IMR-90 (cell line): ENCODE results near the gene KIF1A. TPM values are rescaled to one million over a fixed set of nuclear protein-coding genes. Genes with fewer than 3 reads are reported as not detected.
"Not testable (repeated sequence)": the region's sequence is repeated elsewhere in the genome, so short reads cannot be mapped to it uniquely, and the experiment has no call there.

ENCODE experiments used
- ATAC-seq: fragments of 200-7000 bp; cut with Tn5 transposase; 2 replicates; pipeline ENCODE4 v1.9.1; 2020; ENCODE audit warnings: low read depth, mild to moderate bottlenecking, moderate library complexity
- BruUV-seq: library from RNA; stranded (reverse); fragments of 400-500 nt; replicated peaks from 2 replicates; lab custom pipeline; 2021; lab: Mats Ljungman, UMichigan
- CTCF ChIA-PET: fragments of 300-600 bp; formaldehyde crosslinking; extraction: SDS; loops from one replicate; lab custom pipeline; 2021; ENCODE audit warnings: antibody characterized with exemption; lab: Yijun Ruan, JAX
- POLR2A ChIA-PET: fragments of 300-600 bp; sonication (Branson Sonifier 250); formaldehyde crosslinking; loops from one replicate; lab custom pipeline; 2022; ENCODE audit warnings: antibody characterized with exemption; ENCODE audit not compliant: unreplicated experiment; lab: Charles Lee
- DNase-seq: peaks from one replicate; pipeline ENCODE4 v3.0.0; 2013
- H2AFZ ChIP-seq: replicated peaks from 2 replicates; pipeline ENCODE3; 2013; ENCODE audit warnings: low read length, mild to moderate bottlenecking; ENCODE audit not compliant: poor library complexity
- H2AK5ac ChIP-seq: 2 replicates; pipeline ENCODE4 v1.6.1; 2013; ENCODE audit warnings: low read depth, low read length, inconsistent platforms
- H2AK9ac ChIP-seq: replicated peaks from 2 replicates; pipeline ENCODE3; 2013; ENCODE audit warnings: mild to moderate bottlenecking, low read depth, low read length, moderate library complexity; ENCODE audit not compliant: poor library complexity
- H2BK120ac ChIP-seq: 2 replicates; pipeline ENCODE4 v1.6.1; 2013; ENCODE audit warnings: low read depth, low read length, inconsistent platforms
- H2BK15ac ChIP-seq: 3 replicates; pipeline ENCODE4 v1.6.1; 2013; ENCODE audit warnings: low read depth, low read length, inconsistent platforms
- H2BK20ac ChIP-seq: 2 replicates; pipeline ENCODE4 v1.6.1; 2013; ENCODE audit warnings: low read depth, mild to moderate bottlenecking, inconsistent platforms, low read length, moderate library complexity
- H2BK5ac ChIP-seq: 2 replicates; pipeline ENCODE4 v1.6.1; 2013; ENCODE audit warnings: mild to moderate bottlenecking, low read depth, low read length, inconsistent platforms; ENCODE audit not compliant: poor library complexity, severe bottlenecking
- H3K14ac ChIP-seq: replicated peaks from 2 replicates; pipeline ENCODE4 v1.6.1; 2013; ENCODE audit warnings: low read depth, low read length, inconsistent platforms
- H3K18ac ChIP-seq: 2 replicates; pipeline ENCODE4 v1.6.1; 2013; ENCODE audit warnings: low read depth, low read length, control low read depth
- H3K23ac ChIP-seq: 2 replicates; pipeline ENCODE4 v1.6.1; 2013; ENCODE audit warnings: low read depth, low read length, inconsistent platforms
- H3K27ac ChIP-seq: 2 replicates; pipeline ENCODE4 v1.5.1; 2013; ENCODE audit warnings: mild to moderate bottlenecking, control low read depth, low read length; ENCODE audit not compliant: insufficient read depth
- H3K27me3 ChIP-seq: 2 replicates; pipeline ENCODE4 v1.6.1; 2013; ENCODE audit warnings: low read length; ENCODE audit not compliant: control insufficient read depth, insufficient read depth
- H3K36me3 ChIP-seq: 2 replicates; pipeline ENCODE4 v1.6.1; 2013; ENCODE audit warnings: low read length, mixed read lengths; ENCODE audit not compliant: control insufficient read depth, insufficient read depth
- H3K4ac ChIP-seq: 2 replicates; pipeline ENCODE4 v1.6.1; 2013; ENCODE audit warnings: low read depth, low read length, inconsistent platforms
- H3K4me1 ChIP-seq: 2 replicates; pipeline ENCODE4 v1.6.1; 2013; ENCODE audit warnings: low read length, mixed read lengths; ENCODE audit not compliant: control insufficient read depth, insufficient read depth
- H3K4me2 ChIP-seq: 2 replicates; pipeline ENCODE4 v1.6.1; 2013; ENCODE audit warnings: low read depth, mild to moderate bottlenecking, control low read depth, low read length, moderate library complexity
- H3K4me3 ChIP-seq: 2 replicates; pipeline ENCODE4 v1.5.1; 2013; ENCODE audit warnings: low read depth, mild to moderate bottlenecking, control low read depth, low read length, moderate library complexity; ENCODE audit not compliant: insufficient read depth
- H3K56ac ChIP-seq: 2 replicates; pipeline ENCODE4 v1.6.1; 2013; ENCODE audit warnings: low read length, inconsistent platforms; ENCODE audit not compliant: insufficient read depth; ENCODE audit errors: extremely low read depth
- H3K79me1 ChIP-seq, 2 experiments: 2 replicates each; pipeline ENCODE4 v1.6.1; 2013; ENCODE audit warnings: low read length in 2 of 2, inconsistent platforms in 1 of 2, low read depth in 1 of 2
- H3K9ac ChIP-seq: 2 replicates; pipeline ENCODE4 v1.6.1; 2013; ENCODE audit warnings: low read depth, low read length, control low read depth
- H3K9me1 ChIP-seq: 2 replicates; pipeline ENCODE4 v1.6.1; 2013; ENCODE audit warnings: low read length, inconsistent platforms; ENCODE audit not compliant: insufficient read depth
- H3K9me3 ChIP-seq: 2 replicates; pipeline ENCODE4 v1.6.1; 2013; ENCODE audit warnings: low read length; ENCODE audit not compliant: control insufficient read depth, insufficient read depth
- H4K20me1 ChIP-seq: 2 replicates; pipeline ENCODE4 v1.6.1; 2013; ENCODE audit warnings: low read length, inconsistent platforms; ENCODE audit not compliant: insufficient read depth
- H4K5ac ChIP-seq: 2 replicates; pipeline ENCODE4 v1.6.1; 2013; ENCODE audit warnings: mild to moderate bottlenecking, low read depth, low read length, control low read depth
- H4K8ac ChIP-seq, 2 experiments: 2 replicates each; pipeline ENCODE4 v1.6.1; 2013; ENCODE audit warnings: low read depth in 2 of 2, low read length in 2 of 2, control low read depth in 1 of 2, inconsistent platforms in 1 of 2
- H4K91ac ChIP-seq: 2 replicates; pipeline ENCODE4 v1.6.1; 2013; ENCODE audit warnings: low read depth, low read length, inconsistent platforms; ENCODE audit not compliant: insufficient read depth
- WGBS, 2 experiments: methylation state at CpG; one replicate each; pipeline versions ENCODE4 v1.1.5 to v1.1.7; 2013; ENCODE audit warnings: missing lambda C conversion rate in 2 of 2; ENCODE audit not compliant: insufficient read length in 1 of 2; ENCODE audit errors: extremely low coverage in 2 of 2; 5-methylcytosine and 5-hydroxymethylcytosine counted together
- dilution Hi-C: fragments of 300-500 bp; cut with HindIII; formaldehyde crosslinking; loops from one replicate; pipeline ENCODE4 v1.14.3; 2018; ENCODE audit warnings: low sequenced_read_pairs; ENCODE audit not compliant: unreplicated experiment
- in situ Hi-C: fragments of 300-500 bp; cut with MboI; formaldehyde crosslinking; loops from 3 replicates; pipeline ENCODE4 v1.14.3; 2019; ENCODE audit warnings: low sequenced_read_pairs, inconsistent platforms, mixed read lengths
- intact Hi-C: fragments of 100-400 bp; cut with micrococcal nuclease; formaldehyde crosslinking; loops from 2 replicates; pipeline ENCODE4 v1.10.0; 2022
- polyA plus RNA-seq, 3 experiments: library from polyadenylated mRNA; depleted of rRNA; stranded (reverse); fragments of >200 nt; gene quantifications; 2 replicates each; pipeline ENCODE4 v1.2.3, GENCODE V29; 2012; ENCODE audit warnings: low replicate concordance in 1 of 3
- total RNA-seq: library from RNA; depleted of rRNA; stranded (reverse); fragments of >200 nt; gene quantifications from 2 replicates; pipeline ENCODE4 v1.2.3, GENCODE V29; 2012

KIF1A gene
- total and polyA plus RNA-seq, 2 of the 4 experiments (the other 2 are of a cell fraction) = under 0.01 TPM; not detected in 1

DNA sequence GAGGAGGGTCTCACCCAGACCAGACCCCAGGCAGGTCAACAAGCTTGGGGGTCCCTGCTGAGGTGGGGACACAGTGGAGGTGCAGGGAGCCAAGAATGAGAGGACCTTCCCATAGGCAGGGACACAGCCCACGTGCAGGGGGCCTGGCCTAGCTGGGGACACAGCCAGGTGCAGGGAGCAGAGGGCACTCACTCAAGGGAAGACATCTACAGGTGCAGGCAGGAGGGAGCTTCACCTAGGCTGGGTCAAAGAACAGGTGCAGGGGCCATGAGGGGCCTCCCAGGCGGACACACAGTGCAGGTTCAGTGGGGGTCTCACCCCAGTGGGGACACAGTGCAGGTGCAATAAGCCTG, 129.0 kb downstream of the KIF1A start:
- H3K14ac ChIP-seq, H4K20me1 ChIP-seq, H3K56ac ChIP-seq, in situ Hi-C loops, CTCF ChIA-PET, H2AK5ac ChIP-seq, H4K8ac ChIP-seq, H3K23ac ChIP-seq, H2AFZ ChIP-seq, H3K79me1 ChIP-seq, H3K9ac ChIP-seq, ATAC-seq, H3K9me1 ChIP-seq, H3K4ac ChIP-seq, DNase-seq, H2BK15ac ChIP-seq, H3K27ac ChIP-seq, H3K9me3 ChIP-seq, H2BK5ac ChIP-seq, H3K4me3 ChIP-seq, BruUV-seq, H2BK120ac ChIP-seq, H3K4me2 ChIP-seq, POLR2A ChIA-PET, H2AK9ac ChIP-seq, dilution Hi-C loops, H4K91ac ChIP-seq, H3K18ac ChIP-seq, intact Hi-C loops, H3K36me3 ChIP-seq, H2BK20ac ChIP-seq, H3K4me1 ChIP-seq, H4K5ac ChIP-seq: not testable (repeated sequence)
- H3K27me3 ChIP-seq = peaks cover 25% of the 10 kb centered on the region
- no CpG with 5 or more reads among the region's 2 CpGs for WGBS, 2 experiments

DNA sequence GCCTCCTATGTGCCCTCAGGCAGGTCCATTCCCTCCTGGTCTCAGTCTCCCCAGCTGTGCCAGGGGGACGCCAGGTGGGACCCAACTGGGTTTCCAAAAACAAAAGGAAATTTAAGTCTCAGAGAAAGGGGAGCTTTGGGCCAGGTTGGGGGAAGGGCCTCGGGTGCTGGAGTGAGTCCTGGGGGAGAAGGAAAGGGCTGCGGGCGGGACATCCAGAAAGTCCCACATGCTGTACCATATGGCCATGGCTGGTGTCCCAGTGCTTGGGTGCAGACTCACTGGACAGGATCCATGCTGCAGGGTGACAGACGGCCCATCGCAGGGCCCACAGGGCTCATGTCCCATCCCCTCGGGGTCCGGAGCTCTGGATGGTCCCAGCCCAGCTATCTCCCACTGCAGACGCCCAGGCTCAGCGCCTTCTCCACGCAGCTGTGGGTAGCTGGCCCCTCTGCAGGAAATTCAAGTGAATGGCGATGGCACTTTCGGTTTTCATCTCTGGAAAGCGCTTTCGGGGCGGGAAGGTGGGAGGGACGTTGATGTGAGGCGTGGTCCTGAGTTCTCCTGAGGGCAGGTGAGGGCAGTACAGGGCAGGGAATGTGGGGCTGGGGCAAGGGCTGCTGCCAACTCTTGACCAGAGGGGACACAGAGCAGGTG, 129.5 kb downstream of the KIF1A start:
- CTCF ChIA-PET, H2BK120ac ChIP-seq, H4K5ac ChIP-seq, H2AFZ ChIP-seq, H2BK20ac ChIP-seq, H3K18ac ChIP-seq, H3K36me3 ChIP-seq, dilution Hi-C loops, in situ Hi-C loops, H3K9me1 ChIP-seq, ATAC-seq, intact Hi-C loops, H3K9me3 ChIP-seq, H3K23ac ChIP-seq, H4K20me1 ChIP-seq, H4K91ac ChIP-seq, H2BK5ac ChIP-seq, H2BK15ac ChIP-seq, H2AK5ac ChIP-seq, BruUV-seq, H3K79me1 ChIP-seq, H3K4ac ChIP-seq, H3K4me1 ChIP-seq, H3K27ac ChIP-seq, POLR2A ChIA-PET, H4K8ac ChIP-seq, H3K4me3 ChIP-seq, DNase-seq, H3K9ac ChIP-seq, H3K4me2 ChIP-seq, H2AK9ac ChIP-seq, H3K14ac ChIP-seq, H3K56ac ChIP-seq: not testable (repeated sequence)
- WGBS, 2 experiments = no CpG with 5 or more reads among the region's 18 CpGs
- peaks cover 29% of the 10 kb centered on the region for H3K27me3 ChIP-seq
